HepG2 (cell line): ENCODE data around the gene FCER1G. TPM values are rescaled to one million over a fixed set of nuclear protein-coding genes. Genes with fewer than 3 reads are reported as not detected.

ENCODE experiments used
- ATF4 ChIP-seq, 2 experiments: fragments of 450-650 bp in 1 of 2; sonication (generic) in 1 of 2; formaldehyde crosslinking; IDR thresholded peaks; 2 replicates each; pipeline versions ENCODE4 v1.5.0 to v1.8.0; 2020 to 2022; ENCODE audit warnings: mild to moderate bottlenecking in 1 of 2, missing genetic modification reagents in 1 of 2
- CEBPG ChIP-seq: IDR thresholded peaks from 2 replicates; pipeline ENCODE4 v1.6.1; 2016
- DZIP1 ChIP-seq: sonication (generic); formaldehyde crosslinking; IDR thresholded peaks from 2 replicates; pipeline ENCODE4 v1.5.0; 2020; ENCODE audit warnings: mild to moderate bottlenecking, missing genetic modification reagents
- ETV6 ChIP-seq: sonication (generic); formaldehyde crosslinking; conservative IDR thresholded peaks from 2 replicates; pipeline ENCODE4 v1.4.0; 2020; ENCODE audit warnings: missing genetic modification reagents
- FOXM1 ChIP-seq: sonication (generic); formaldehyde crosslinking; IDR thresholded peaks from 2 replicates; pipeline ENCODE4 v1.5.0; 2020; ENCODE audit warnings: missing genetic modification reagents
- FOXP1 ChIP-seq, 2 experiments: fragments of 450-650 bp in 1 of 2; IDR thresholded peaks; 2 replicates each; pipeline ENCODE4 v1.6.1; 2017 to 2018; ENCODE audit warnings: antibody characterized with exemption in 1 of 2
- GFI1 ChIP-seq: sonication (generic); formaldehyde crosslinking; IDR thresholded peaks from 2 replicates; pipeline ENCODE4 v1.5.0; 2020; ENCODE audit warnings: missing genetic modification reagents, mild to moderate bottlenecking, borderline replicate concordance
- GTF3A ChIP-seq: sonication (generic); formaldehyde crosslinking; conservative IDR thresholded peaks from 2 replicates; pipeline ENCODE4 v1.4.0; 2020; ENCODE audit warnings: mild to moderate bottlenecking, missing genetic modification reagents
- RELA ChIP-seq: sonication (generic); formaldehyde crosslinking; IDR thresholded peaks from 2 replicates; pipeline ENCODE4 v1.4.0; 2020; ENCODE audit warnings: missing genetic modification reagents
- REXO4 ChIP-seq: sonication (generic); formaldehyde crosslinking; IDR thresholded peaks from 2 replicates; pipeline ENCODE4 v1.8.0; 2022; ENCODE audit warnings: missing genetic modification reagents, mild to moderate bottlenecking, borderline replicate concordance
- RFXANK ChIP-seq: IDR thresholded peaks from 2 replicates; pipeline ENCODE4 v1.6.1; 2016
- SNAI1 ChIP-seq: sonication (generic); formaldehyde crosslinking; IDR thresholded peaks from 2 replicates; pipeline ENCODE4 v1.5.0; 2020; ENCODE audit warnings: mild to moderate bottlenecking, missing genetic modification reagents, borderline replicate concordance
- SP4 ChIP-seq: sonication (generic); formaldehyde crosslinking; IDR thresholded peaks from 2 replicates; pipeline ENCODE4 v1.8.1; 2023; ENCODE audit warnings: mild to moderate bottlenecking, missing genetic modification reagents
- TBL1XR1 ChIP-seq: fragments of 150-350 bp; IDR thresholded peaks from 2 replicates; pipeline ENCODE4 v1.6.1; 2014; ENCODE audit warnings: borderline replicate concordance, low read length; ENCODE audit not compliant: partially characterized antibody
- YEATS2 ChIP-seq: sonication (generic); formaldehyde crosslinking; IDR thresholded peaks from 2 replicates; pipeline ENCODE4 v1.4.0; 2020; ENCODE audit warnings: missing genetic modification reagents, borderline replicate concordance
- ZNF142 ChIP-seq: sonication (generic); formaldehyde crosslinking; IDR thresholded peaks from 2 replicates; pipeline ENCODE4 v1.4.0; 2020; ENCODE audit warnings: missing genetic modification reagents
- ZNF274 ChIP-seq: sonication (generic); formaldehyde crosslinking; IDR thresholded peaks from 2 replicates; pipeline ENCODE4 v1.5.1; 2020; ENCODE audit warnings: mild to moderate bottlenecking, missing genetic modification reagents
- ZNF296 ChIP-seq: sonication (generic); formaldehyde crosslinking; conservative IDR thresholded peaks from 2 replicates; pipeline ENCODE4 v1.5.0; 2020; ENCODE audit warnings: mild to moderate bottlenecking, missing genetic modification reagents
- ZNF605 ChIP-seq: sonication (generic); formaldehyde crosslinking; IDR thresholded peaks from 2 replicates; pipeline ENCODE4 v1.8.0; 2022; ENCODE audit warnings: mild to moderate bottlenecking, missing genetic modification reagents
- ZNF776 ChIP-seq: sonication (generic); formaldehyde crosslinking; IDR thresholded peaks from 2 replicates; pipeline ENCODE4 v1.4.0; 2020; ENCODE audit warnings: mild to moderate bottlenecking, missing genetic modification reagents
- polyA plus RNA-seq, 8 experiments: library from polyadenylated mRNA; depleted of rRNA in 3 of 8; stranded (reverse) in 7 of 8; unstranded in 1 of 8; fragments of >200 nt; fragmentation: Illumina TruSeq in 4 of 8; extraction: Trizol in 4 of 8; gene quantifications; 2 replicates each; pipeline versions ENCODE4 v1.2.1 to v1.2.3, GENCODE V29; 2011 to 2016; ENCODE audit warnings: low read depth in 4 of 8, missing spikeins in 1 of 8, mixed read lengths in 1 of 8; ENCODE audit not compliant: insufficient read depth in 1 of 8
- total RNA-seq, 5 experiments: library from RNA; depleted of rRNA; stranded (reverse); fragments of >200 nt; fragmentation: Illumina TruSeq; extraction: Trizol; gene quantifications; 2 replicates each; pipeline ENCODE4 v1.2.3, GENCODE V29; 2016; ENCODE audit warnings: low read depth in 1 of 5

FCER1G gene
- total and polyA plus RNA-seq, 2 of the 13 experiments (the other 11 are each of a cell fraction or from before 2014, with no cell fraction given) = 1.3 to 6.4 TPM

GRCh38 chr1:161219078-161219892 lies 4.2 kb downstream of the FCER1G start (continued):
- no peak; the same call in 1 of the 2 replicates for TF ChIP-seq ZNF142 (CRISPR knock-in tag)
- no peak for TF ChIP-seq RFXANK (CRISPR knock-in tag)
- no peak for TF ChIP-seq GTF3A (CRISPR knock-in tag)
- no peak for TF ChIP-seq DZIP1 (CRISPR knock-in tag)
- TF ChIP-seq ZNF776 = no peak; the same call in 1 of the 2 replicates
- TF ChIP-seq REXO4 (CRISPR knock-in tag) = no peak
- no peak for TF ChIP-seq GFI1 (CRISPR knock-in tag)
- no peak for TF ChIP-seq ZNF296
- TF ChIP-seq ZNF605 (CRISPR knock-in tag) = peak; percentile 41; the same call in 1 of the 2 replicates
- TF ChIP-seq FOXP1 (IDR thresholded peaks at IDR 0.05) = no peak
- TF ChIP-seq FOXP1 (CRISPR knock-in tag; IDR thresholded peaks at IDR 0.05) = no peak
- TF ChIP-seq TBL1XR1 = no peak
- TF ChIP-seq FOXM1 (CRISPR knock-in tag) = no peak
- TF ChIP-seq ETV6 (CRISPR knock-in tag) = no peak
- TF ChIP-seq ATF4 (CRISPR knock-in tag; IDR thresholded peaks at IDR 0.05) = 0 out of 4 replicates have a peak, but pooled peaks of 1 of the 2 experiments have one; percentile 13
- no peak for TF ChIP-seq CEBPG (CRISPR knock-in tag)
- TF ChIP-seq ZNF274 (CRISPR knock-in tag) = no peak
- TF ChIP-seq RELA (CRISPR knock-in tag) = no peak
- 0 out of 2 replicates have a peak, but pooled peaks have one; percentile 9 for TF ChIP-seq SP4 (CRISPR knock-in tag)
- TF ChIP-seq YEATS2 (CRISPR knock-in tag) = no peak
- TF ChIP-seq SNAI1 = 0 out of 2 replicates have a peak, but pooled peaks have one; percentile 51
